Activated T-cell treated with anti-CD3 and anti-CD28 coated beads, Interleukin-2, amount 50 U/mL, for 1 hour (primary cell): ENCODE measurements around the gene ADPRHL1.

ENCODE experiments used
- DNase-seq: peaks from one replicate; pipeline ENCODE4 v3.0.0-alpha.2; 2020

ADPRHL1 gene

GRCh38 chr13:113413178-113413897 lies 40.0 kb downstream of the ADPRHL1 start:
- DNase-seq: no peak

- DNase-seq: no peak
Observed at GRCh38 chr13:113412440-113412839, 40.8 kb downstream of the ADPRHL1 start.

DNA sequence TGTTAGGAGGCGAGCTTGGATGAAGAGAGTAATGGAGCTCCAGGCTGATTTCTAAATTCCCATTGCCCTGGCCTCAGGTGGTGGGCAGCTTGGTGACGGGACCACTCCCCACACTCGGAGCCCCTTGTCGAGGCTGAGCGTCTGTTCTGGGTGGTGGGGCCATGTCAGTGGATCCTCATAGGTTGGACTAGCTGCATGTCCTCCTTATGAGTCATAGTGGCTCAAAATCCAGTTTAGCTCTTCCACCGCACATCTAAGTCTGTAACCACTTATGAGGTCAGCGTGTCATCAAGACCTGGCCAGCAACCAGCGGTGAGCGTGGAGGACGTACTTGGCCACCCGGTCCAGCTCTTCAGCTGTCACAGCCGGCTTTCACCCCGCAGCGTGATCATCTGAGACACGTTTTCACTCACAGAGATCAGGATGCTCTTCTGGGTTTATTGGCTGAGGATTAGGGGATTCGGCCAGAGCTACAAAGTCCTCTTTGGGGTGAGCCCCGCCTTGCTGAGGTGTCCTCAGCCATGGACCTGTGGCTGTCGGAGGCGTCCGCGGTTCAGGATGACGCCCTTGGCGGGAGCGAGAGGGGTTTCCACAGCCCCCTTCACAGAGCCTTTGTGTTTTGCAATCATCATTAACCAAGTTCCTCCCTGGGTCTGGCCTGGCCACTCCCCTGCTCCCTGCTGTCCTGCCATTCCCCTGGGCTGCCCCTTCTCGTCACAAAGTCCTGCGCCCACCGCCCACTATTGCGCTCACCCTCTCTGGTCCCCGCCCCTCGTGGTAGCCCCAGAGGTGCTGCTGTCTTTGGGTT lies 41.9 kb downstream of the ADPRHL1 start:
- no peak for DNase-seq

DNA sequence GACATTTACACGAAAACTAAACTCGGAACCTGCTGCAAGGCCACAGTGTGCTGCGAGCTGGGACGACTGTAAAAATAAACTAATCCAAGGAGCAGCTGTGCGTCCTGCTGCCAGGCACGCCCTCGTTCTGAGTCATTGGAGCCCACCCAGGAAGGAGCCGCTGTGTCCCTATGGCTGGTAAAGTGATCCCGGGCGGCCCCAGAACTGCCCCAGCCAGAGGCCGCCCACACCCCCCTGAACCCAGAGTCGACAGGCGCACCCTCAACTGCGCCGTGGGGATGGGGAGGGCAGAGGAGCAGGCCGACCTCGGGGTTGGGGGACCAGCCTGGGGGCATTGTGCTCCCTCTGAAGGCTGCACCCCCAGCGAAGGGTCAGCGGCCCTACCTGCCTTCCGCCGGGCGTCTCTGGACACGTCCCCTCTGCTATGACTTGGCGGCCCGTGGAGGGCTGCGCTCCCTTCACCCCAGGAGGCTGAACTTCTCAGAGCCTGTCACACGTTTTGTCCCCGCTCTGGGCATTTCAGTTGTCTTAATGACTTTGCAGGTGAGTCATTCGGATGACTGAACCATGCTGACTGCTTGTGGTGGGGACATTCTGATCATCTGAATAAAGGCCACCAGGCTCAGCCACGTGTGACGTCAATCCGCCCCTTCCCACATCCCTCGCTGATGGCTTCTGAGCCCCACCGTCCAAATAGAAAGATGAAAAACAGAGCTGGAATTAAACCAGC lies 42.7 kb downstream of the ADPRHL1 start:
- no peak for DNase-seq

GRCh38 chr13:113408562-113408961 lies 44.7 kb downstream of the ADPRHL1 start:
- DNase-seq: no peak

DNA sequence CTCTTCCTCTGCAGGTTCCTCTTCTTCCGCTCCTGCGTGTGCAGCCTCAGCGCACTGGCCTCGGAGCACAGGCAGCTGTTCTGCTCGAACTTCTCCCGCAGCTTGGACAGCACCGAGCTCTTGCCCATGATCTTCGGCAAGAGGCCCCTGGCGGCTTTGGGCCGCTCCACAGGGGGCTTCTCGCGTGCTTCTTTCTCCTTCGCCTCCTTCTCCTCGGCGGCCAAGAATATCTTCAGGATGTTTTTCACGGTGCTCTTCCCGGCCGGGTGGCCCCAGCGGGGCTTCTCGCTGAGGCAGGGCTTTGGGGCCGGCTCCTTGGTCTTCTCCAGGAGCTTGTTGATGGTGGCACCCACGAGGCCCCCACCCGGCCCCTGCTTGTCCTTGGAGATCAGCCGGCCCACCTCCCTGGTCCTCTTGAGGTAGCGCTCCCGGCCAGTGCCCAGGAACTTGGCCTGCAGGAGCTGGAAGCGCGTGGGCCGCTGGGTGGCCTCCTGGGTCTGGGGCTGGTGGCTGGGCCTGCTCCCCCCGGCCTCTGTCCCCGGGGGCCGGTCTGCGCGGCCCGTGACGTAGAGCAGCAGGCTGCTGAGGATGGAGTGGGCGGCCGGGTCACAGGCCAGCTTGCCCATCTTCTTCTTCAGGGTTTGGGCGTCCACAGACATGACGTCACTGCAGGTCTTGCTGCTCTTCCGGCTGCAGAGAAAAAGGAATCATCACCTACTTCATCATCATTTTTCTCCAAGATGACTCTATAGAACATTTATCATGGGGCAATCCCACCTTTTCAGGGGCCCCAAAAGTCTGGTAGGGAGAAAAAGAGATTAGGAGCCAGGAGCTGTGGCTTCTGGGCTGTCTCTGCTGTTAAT lies 45.5 kb downstream of the ADPRHL1 start:
- no peak for DNase-seq

DNA sequence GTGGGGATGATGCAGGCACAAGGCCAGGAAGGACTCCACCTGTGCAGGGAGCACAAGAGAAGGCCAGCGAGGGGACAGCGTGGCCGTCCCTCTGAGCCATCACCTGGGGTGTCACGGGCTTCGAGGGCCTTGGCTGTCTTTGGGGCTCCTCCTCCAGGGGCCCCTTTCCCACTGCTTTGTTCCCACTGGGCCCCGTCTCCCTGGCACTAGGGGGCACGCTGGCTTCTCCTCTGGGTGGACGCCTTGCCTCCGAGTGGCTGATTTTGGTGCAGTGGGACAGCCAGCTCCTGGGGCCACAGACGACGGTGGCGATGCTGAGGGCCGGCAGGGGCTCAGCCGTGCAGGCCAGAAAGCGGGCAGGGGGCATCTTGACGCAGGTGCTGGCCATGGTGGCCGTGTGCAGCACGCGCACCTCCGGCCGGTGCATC lies 46.2 kb downstream of the ADPRHL1 start:
- DNase-seq: no peak

DNA sequence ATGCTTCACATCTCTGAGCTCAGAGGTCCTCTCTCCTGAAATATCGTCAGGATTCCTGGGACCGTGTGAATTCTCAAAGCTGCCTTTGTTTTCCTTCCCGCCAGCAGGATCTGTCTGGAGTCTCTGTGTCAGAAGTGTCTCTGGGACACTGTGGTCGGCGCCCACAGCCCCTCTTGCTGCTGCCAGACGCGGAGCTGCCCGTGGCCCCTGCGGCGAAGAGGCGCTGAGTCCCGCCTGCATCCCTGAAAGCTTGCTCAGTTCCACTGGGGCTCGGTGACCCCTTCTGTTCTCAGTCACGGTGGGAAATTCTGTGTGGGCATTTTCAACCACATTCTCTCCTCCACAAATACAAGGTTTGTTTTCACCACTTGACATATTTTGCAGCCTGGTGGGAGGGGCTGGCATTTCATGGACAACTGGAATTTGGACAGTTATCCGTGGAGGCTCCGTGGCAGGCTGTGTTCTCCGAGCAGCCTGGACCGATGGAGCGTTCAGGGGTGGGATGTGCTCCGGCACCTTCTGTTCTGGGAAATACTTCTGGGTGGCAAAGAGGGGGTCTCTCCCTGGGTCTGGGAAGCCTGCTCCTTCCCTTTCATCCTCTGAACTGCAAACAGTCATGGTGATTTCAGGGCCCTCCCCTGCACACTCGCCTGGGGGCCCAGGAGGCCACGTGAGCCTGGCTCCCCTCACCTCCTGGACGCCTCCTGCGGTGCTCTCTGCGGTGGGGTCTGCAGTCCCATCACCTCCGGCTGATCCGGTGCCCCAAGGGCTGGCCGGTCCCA lies 46.8 kb downstream of the ADPRHL1 start:
- no peak for DNase-seq

DNA sequence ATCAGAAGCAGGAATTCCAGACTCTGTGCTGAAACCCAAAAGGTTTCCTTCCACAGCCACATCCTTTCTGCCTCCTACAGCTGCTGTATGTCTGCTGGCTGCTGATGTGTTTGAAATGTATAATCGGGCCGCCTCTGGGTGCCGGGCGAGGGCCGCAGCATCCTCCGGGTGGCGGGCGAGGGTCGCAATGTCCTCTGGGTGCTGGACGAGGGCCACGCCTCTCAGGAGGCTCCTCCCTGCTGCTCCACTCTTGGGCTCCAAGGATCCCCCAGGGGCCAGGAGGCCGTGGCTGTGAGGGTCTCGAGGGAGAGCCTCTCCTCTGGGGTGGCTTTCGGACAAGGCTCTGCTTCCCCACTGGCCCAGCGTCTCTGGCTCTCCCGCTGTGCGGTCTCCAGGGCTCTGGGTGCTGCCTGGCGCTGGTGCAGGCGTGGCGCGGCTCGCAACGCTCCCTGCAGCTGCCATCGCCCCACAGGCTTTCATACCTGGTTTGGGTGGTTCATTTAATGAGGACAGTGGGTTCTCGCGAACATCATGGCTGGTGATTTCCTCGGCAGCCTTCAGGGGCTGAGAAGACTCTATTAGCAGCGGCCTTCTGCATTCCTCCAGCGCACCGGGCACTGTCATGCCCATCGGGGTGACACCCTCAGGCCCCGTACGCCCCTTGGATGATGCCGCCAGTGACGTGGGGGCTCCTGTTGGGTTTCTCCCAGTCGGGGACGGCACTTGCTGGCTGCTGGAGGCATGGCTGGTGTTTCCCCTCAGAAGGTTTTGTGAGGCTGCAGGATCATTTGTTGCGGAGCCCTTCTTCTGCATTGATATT lies 47.6 kb downstream of the ADPRHL1 start:
- no peak for DNase-seq

- no peak for DNase-seq
Observed at GRCh38 chr13:113404723-113405471, 48.4 kb downstream of the ADPRHL1 start.

DNA sequence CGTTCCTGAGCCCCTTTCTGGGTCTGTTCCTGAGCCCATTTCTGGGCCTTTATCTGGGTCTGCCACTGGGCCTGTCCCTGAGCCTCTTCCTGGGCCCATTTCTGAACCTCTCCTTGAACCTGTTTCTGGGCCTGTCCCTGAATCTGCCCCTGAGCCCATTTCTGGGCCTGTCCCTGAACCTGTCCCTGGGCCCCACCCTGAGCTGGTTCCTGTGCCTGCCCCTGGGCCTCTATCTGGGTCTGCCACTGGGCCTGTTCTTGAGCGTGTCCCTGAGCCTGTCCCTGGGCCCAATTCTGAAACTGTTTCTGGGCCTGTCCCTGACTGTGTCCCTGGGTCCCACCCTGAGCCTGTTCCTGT lies 48.9 kb downstream of the ADPRHL1 start:
- DNase-seq: no peak

DNA sequence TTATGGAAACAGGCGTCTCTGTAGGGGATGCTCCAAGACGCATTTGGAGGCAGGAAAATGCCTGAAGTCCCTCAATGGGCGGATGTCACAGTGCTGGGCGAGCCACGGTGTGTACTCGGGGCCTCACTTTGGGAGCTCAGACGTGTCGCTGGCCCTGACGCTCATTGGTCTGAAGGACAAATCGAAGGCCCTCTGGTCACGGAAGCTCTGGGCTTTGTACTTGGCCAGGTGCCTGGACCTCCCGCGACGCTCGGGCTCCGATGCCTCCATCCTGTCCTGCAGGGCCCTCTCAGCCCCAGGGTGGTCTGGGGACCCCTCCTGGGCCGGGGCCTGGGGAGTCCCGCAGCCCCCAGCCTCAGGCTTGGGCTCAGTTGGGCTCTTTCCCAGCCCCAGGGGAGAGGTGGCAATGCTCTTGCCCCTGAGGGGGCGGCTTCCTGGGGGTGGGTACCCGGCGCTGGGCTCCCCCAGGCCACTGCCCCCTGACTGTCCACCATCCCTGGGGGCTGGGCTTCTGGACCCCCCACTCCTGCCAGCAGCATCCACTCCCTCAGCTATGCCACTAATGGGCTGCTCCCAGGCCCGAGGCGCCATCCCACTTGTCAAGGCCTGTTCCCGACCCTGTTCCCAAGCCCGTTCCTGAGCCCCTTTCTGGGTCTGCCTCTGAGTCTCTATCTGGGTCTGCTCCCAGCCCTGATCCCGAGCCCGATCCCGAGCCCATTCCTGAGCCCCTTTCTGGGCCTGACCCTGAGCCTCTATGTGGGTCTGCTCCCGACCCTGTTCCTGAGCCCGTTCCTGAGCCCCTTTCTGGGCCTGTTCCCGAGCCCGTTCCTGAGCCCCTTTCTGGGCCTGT lies 49.8 kb downstream of the ADPRHL1 start:
- DNase-seq: no peak

GRCh38 chr13:113402471-113403254 lies 50.6 kb downstream of the ADPRHL1 start:
- no peak for DNase-seq

GRCh38 chr13:113401452-113402415 lies 51.6 kb downstream of the ADPRHL1 start:
- no peak for DNase-seq

DNA sequence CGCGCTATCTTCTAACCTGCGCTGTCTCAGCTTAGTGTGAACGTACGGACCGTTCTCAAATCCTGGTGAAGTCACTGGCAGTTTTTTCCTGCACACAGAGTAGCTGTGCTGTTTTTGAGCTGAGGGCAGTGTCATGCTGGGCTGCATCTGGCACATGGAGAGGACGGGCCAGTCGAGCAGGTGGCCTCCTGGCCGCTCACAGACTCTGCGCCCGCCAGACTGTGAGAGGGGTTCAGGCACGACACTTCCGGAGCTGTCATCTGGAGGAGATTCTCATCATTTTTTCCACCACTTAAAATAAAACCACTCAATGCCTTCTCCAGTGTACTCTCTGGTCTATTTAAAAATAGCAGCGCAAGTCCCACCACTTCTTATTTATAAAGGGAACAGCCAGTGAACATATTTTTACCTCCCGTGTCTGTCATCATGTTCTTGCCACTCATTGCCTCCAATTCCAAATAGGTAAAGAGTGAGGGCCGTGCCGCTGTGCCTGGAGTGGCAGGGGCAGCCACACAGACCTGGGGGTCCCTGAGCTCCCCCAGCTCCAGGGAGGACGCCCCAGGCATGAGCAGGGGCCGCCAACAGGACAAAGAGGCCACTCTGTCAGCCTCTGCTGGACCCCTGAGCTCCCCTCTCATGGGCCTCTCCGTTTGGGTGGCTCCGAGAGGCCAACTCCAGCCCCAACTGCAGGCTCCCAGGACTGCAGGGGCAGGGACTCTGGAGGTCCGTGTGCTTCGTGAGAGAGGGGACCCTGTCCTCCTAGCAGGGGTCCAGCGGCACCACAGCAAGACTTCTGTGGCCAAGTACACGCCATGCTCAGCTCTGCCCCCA lies 52.5 kb downstream of the ADPRHL1 start:
- no peak for DNase-seq

DNA sequence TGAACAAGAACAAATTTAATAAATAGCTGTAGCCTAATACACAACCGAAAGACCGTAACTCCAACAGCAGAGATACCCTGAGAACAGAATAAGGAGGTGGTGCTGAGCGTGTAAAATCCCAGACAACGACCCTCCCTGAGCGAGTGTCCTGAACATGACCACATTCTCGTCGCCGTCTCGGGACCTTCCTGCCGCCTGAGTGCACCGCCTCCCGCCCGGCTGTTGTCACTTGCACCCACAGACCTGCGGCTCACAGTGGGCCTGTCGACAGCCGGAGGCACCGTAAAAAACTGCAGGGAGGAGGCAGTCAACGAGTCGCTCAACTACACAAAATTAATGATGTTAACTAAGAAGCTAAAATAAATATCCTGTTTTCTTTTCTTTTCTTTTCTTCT lies 53.5 kb downstream of the ADPRHL1 start:
- DNase-seq: no peak
